K562 (cell line): Measurements from ENCODE around the gene RAB5A. TPM values are rescaled to one million over a fixed set of nuclear protein-coding genes. Genes with fewer than 3 reads are reported as not detected.
A peak's percentile ranks its signal among the peaks of the same experiment; 100 is the strongest.

Experiments
- JUNB ChIP-seq: fragments of 450-650 bp; formaldehyde crosslinking; conservative IDR thresholded peaks from 2 replicates; pipeline ENCODE4 v1.4.0; 2020; ENCODE audit warnings: mild to moderate bottlenecking
- KLF16 ChIP-seq: IDR thresholded peaks from 2 replicates; pipeline ENCODE4 v1.6.1; 2016; ENCODE audit warnings: antibody characterized with exemption
- MCM7 ChIP-seq, 2 experiments: fragments of 450-650 bp; IDR thresholded peaks; 2 replicates each; pipeline ENCODE4 v1.6.1; 2016 to 2018
- MYBL2 ChIP-seq, 2 experiments: fragments of 450-650 bp in 1 of 2; sonication (generic) in 1 of 2; formaldehyde crosslinking in 1 of 2; IDR thresholded peaks; 2 replicates each; pipeline versions ENCODE4 v1.6.1 to v1.8.1; 2017 to 2022; ENCODE audit warnings: borderline replicate concordance in 1 of 2, inconsistent platforms in 1 of 2, low read depth in 1 of 2, mild to moderate bottlenecking in 1 of 2, missing genetic modification reagents in 1 of 2, moderate library complexity in 1 of 2
- NFE2L1 ChIP-seq: fragments of 450-650 bp; IDR thresholded peaks from 2 replicates; pipeline ENCODE4 v1.6.1; 2016; ENCODE audit warnings: missing genetic modification characterization, low read depth, mild to moderate bottlenecking, missing compliant biosample characterization, moderate library complexity, borderline replicate concordance
- NR2F6 ChIP-seq: fragments of 450-650 bp; formaldehyde crosslinking; IDR thresholded peaks from 2 replicates; pipeline ENCODE4 v1.4.0; 2020; ENCODE audit warnings: mild to moderate bottlenecking
- PHF8 ChIP-seq: fragments of 200-600 bp; sonication (generic); IDR thresholded peaks from 2 replicates; pipeline ENCODE4 v1.6.1; 2012; ENCODE audit warnings: mixed run types, mild to moderate bottlenecking, inconsistent platforms, low read length, moderate library complexity, borderline replicate concordance
- PTRF ChIP-seq: fragments of 450-650 bp; IDR thresholded peaks from 2 replicates; pipeline ENCODE4 v1.6.1; 2016; ENCODE audit warnings: mild to moderate bottlenecking, missing genetic modification characterization, missing compliant biosample characterization
- RBFOX2 ChIP-seq: fragments of 200-400 bp; formaldehyde crosslinking; IDR thresholded peaks from 2 replicates; pipeline ENCODE4 v1.6.1; 2017; ENCODE audit warnings: low read depth, mild to moderate bottlenecking, low read length, moderate library complexity
- RFX5 ChIP-seq: IDR thresholded peaks from 2 replicates; pipeline ENCODE4 v1.6.1; 2011; ENCODE audit warnings: low read depth, mild to moderate bottlenecking, improper control_type of control experiment, low read length
- SRSF9 ChIP-seq: fragments of 200-400 bp; formaldehyde crosslinking; IDR thresholded peaks from 2 replicates; pipeline ENCODE4 v1.6.1; 2017; ENCODE audit warnings: low read depth, low read length, borderline replicate concordance
- TCF7 ChIP-seq: sonication (generic); IDR thresholded peaks from 2 replicates; pipeline ENCODE4 v1.6.1; 2016; ENCODE audit warnings: antibody characterized with exemption, borderline replicate concordance
- TCF7L2 ChIP-seq: fragments of 150-350 bp; IDR thresholded peaks from 2 replicates; pipeline ENCODE4 v1.6.1; 2016; ENCODE audit warnings: low read depth, mild to moderate bottlenecking, low read length, moderate library complexity
- ZBTB8A ChIP-seq: fragments of 450-650 bp; IDR thresholded peaks from 2 replicates; pipeline ENCODE4 v1.6.1; 2018; ENCODE audit warnings: mild to moderate bottlenecking, moderate library complexity; ENCODE audit not compliant: partially characterized antibody
- ZNF384 ChIP-seq: IDR thresholded peaks from 2 replicates; pipeline ENCODE4 v1.6.1; 2012; ENCODE audit warnings: low read depth, low read length, improper control_type of control experiment
- ZNF436 ChIP-seq: fragments of 250-450, 450-650 bp; sonication (Bioruptor Pico); formaldehyde crosslinking; IDR thresholded peaks from 2 replicates; pipeline ENCODE4 v1.7.0; 2020; ENCODE audit warnings: mild to moderate bottlenecking
- ZNF583 ChIP-seq: fragments of 250-450 bp; sonication (Bioruptor Pico); IDR thresholded peaks from 2 replicates; pipeline ENCODE4 v1.4.0; 2020
- ZNF778 ChIP-seq: fragments of 450-650 bp; formaldehyde crosslinking; IDR thresholded peaks from 2 replicates; pipeline ENCODE4 v1.4.0; 2020; ENCODE audit warnings: mild to moderate bottlenecking, moderate library complexity
- ZNF830 ChIP-seq: fragments of 250-450 bp; sonication (Bioruptor Pico); IDR thresholded peaks from 2 replicates; pipeline ENCODE4 v1.5.0; 2021; ENCODE audit warnings: mild to moderate bottlenecking
- polyA plus RNA-seq, 8 experiments: library from polyadenylated mRNA; depleted of rRNA in 4 of 8; stranded (reverse) in 5 of 8; unstranded in 3 of 8; fragments of >200 nt; fragmentation: Nextera tagmentation in 2 of 8; fragmentation: Illumina TruSeq in 1 of 8; extraction: Ambion mirVana in 2 of 8; extraction: Trizol in 1 of 8; gene quantifications; 2 replicates each; pipeline versions ENCODE4 v1.2.1 to v1.2.3, GENCODE V29; 2011 to 2014; ENCODE audit warnings: inconsistent platforms in 1 of 8, missing spikeins in 1 of 8
- total RNA-seq, 7 experiments: library from RNA; depleted of rRNA in 6 of 7; stranded (reverse); fragments of >200 nt in 6 of 7; fragmentation: Illumina TruSeq in 2 of 7; extraction: Trizol in 2 of 7; gene quantifications; 2 replicates each; pipeline versions ENCODE4 v1.2.1 to v1.2.3, GENCODE V29; 2011 to 2021; ENCODE audit warnings: low replicate concordance in 1 of 7
- TF ChIP-seq, protein P1 (sequence below): fragments of 450-650 bp; IDR thresholded peaks from 2 replicates; pipeline ENCODE4 v1.6.1; 2016
- TF ChIP-seq, protein P2 (sequence below): fragments of 250-450 bp; sonication (Bioruptor Pico); IDR thresholded peaks from 2 replicates; pipeline ENCODE4 v1.8.0; 2021; ENCODE audit warnings: borderline replicate concordance, mild to moderate bottlenecking, moderate library complexity; ENCODE audit not compliant: poor library complexity, severe bottlenecking
- TF ChIP-seq, protein P3 (sequence below): fragments of 450-650 bp; IDR thresholded peaks from 2 replicates; pipeline ENCODE4 v1.6.1; 2016; ENCODE audit warnings: borderline replicate concordance
- TF ChIP-seq, protein P4 (sequence below): fragments of 200-800 bp; sonication (Bioruptor generic); IDR thresholded peaks from 2 replicates; pipeline ENCODE4 v1.6.1; 2017; ENCODE audit warnings: missing genetic modification characterization, missing compliant biosample characterization
- TF ChIP-seq, protein P5 (sequence below): fragments of 450-650 bp; formaldehyde crosslinking; IDR thresholded peaks from 2 replicates; pipeline ENCODE4 v1.4.0; 2022; ENCODE audit warnings: missing genetic modification characterization

Gene RAB5A
- total and polyA plus RNA-seq, 9 of the 15 experiments (the other 6 are each of a cell fraction or from before 2014, with no cell fraction given), result 28.3 to 64.2 (median 49.0) TPM

DNA sequence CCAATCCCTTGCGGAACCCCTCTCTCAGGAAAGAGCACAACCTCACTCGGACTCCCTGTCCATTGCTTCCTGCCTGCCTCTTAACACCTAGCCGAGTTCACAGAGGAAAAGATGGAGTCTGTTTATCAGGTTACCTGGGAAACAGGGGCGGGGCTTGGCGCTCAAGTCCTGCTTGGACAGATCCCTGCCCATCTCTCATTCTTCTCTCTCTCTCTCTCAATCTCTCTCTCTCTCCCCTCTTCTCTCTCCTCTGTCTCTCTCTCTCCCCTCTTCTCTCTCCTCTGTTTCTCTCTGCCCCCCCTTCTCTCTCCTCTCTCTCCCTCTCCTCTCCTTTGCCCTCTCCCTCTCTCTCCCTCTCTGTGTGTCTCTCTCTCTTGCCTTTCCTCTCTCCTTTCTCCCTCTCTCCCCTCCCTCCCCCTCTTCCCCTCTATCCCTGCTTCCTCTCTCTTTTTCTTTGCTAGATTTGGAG, 12.8 kb upstream of the RAB5A start, which contains the start of gene EFHB (continued):
- TF ChIP-seq PHF8, result no peak
- TF ChIP-seq, protein P1, sequence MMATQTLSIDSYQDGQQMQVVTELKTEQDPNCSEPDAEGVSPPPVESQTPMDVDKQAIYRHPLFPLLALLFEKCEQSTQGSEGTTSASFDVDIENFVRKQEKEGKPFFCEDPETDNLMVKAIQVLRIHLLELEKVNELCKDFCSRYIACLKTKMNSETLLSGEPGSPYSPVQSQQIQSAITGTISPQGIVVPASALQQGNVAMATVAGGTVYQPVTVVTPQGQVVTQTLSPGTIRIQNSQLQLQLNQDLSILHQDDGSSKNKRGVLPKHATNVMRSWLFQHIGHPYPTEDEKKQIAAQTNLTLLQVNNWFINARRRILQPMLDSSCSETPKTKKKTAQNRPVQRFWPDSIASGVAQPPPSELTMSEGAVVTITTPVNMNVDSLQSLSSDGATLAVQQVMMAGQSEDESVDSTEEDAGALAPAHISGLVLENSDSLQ, result peak; percentile 75
- no peak for TF ChIP-seq ZNF583 (CRISPR knock-in tag)
- TF ChIP-seq, protein P2, sequence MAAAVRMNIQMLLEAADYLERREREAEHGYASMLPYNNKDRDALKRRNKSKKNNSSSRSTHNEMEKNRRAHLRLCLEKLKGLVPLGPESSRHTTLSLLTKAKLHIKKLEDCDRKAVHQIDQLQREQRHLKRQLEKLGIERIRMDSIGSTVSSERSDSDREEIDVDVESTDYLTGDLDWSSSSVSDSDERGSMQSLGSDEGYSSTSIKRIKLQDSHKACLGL (CRISPR knock-in tag), result no peak
- TF ChIP-seq PTRF (tag), result no peak
- TF ChIP-seq KLF16, result no peak
- no peak for TF ChIP-seq ZNF778
- TF ChIP-seq MYBL2 (IDR thresholded peaks at IDR 0.05; ENCODE audit: low read depth), result peak; percentile 46; the same call in 1 of the 2 replicates
- no peak for TF ChIP-seq MYBL2 (CRISPR knock-in tag; IDR thresholded peaks at IDR 0.05; ENCODE audit: borderline replicate concordance)
- TF ChIP-seq ZBTB8A, result no peak
- peak; percentile 30 to 90; a peak in 3 of 4 replicates for TF ChIP-seq MCM7 (IDR thresholded peaks at IDR 0.05)
- TF ChIP-seq RFX5, result no peak
- no peak for TF ChIP-seq SRSF9
- no peak for TF ChIP-seq JUNB
- TF ChIP-seq, protein P3, sequence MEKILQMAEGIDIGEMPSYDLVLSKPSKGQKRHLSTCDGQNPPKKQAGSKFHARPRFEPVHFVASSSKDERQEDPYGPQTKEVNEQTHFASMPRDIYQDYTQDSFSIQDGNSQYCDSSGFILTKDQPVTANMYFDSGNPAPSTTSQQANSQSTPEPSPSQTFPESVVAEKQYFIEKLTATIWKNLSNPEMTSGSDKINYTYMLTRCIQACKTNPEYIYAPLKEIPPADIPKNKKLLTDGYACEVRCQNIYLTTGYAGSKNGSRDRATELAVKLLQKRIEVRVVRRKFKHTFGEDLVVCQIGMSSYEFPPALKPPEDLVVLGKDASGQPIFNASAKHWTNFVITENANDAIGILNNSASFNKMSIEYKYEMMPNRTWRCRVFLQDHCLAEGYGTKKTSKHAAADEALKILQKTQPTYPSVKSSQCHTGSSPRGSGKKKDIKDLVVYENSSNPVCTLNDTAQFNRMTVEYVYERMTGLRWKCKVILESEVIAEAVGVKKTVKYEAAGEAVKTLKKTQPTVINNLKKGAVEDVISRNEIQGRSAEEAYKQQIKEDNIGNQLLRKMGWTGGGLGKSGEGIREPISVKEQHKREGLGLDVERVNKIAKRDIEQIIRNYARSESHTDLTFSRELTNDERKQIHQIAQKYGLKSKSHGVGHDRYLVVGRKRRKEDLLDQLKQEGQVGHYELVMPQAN, result peak; percentile 78
- no peak for TF ChIP-seq RBFOX2
- no peak for TF ChIP-seq ZNF384
- no peak for TF ChIP-seq ZNF830 (CRISPR knock-in tag)
- TF ChIP-seq, protein P4, sequence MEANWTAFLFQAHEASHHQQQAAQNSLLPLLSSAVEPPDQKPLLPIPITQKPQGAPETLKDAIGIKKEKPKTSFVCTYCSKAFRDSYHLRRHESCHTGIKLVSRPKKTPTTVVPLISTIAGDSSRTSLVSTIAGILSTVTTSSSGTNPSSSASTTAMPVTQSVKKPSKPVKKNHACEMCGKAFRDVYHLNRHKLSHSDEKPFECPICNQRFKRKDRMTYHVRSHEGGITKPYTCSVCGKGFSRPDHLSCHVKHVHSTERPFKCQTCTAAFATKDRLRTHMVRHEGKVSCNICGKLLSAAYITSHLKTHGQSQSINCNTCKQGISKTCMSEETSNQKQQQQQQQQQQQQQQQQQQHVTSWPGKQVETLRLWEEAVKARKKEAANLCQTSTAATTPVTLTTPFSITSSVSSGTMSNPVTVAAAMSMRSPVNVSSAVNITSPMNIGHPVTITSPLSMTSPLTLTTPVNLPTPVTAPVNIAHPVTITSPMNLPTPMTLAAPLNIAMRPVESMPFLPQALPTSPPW (CRISPR knock-in tag), result no peak; the same call in none of the 2 replicates
- TF ChIP-seq NFE2L1, result no peak
- TF ChIP-seq TCF7L2, result no peak
- no peak for TF ChIP-seq NR2F6 (CRISPR knock-in tag)
- no peak for TF ChIP-seq TCF7
- TF ChIP-seq, protein P5, sequence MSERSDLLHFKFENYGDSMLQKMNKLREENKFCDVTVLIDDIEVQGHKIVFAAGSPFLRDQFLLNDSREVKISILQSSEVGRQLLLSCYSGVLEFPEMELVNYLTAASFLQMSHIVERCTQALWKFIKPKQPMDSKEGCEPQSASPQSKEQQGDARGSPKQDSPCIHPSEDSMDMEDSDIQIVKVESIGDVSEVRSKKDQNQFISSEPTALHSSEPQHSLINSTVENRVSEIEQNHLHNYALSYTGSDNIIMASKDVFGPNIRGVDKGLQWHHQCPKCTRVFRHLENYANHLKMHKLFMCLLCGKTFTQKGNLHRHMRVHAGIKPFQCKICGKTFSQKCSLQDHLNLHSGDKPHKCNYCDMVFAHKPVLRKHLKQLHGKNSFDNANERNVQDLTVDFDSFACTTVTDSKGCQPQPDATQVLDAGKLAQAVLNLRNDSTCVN (CRISPR knock-in tag), result peak; percentile 94
- TF ChIP-seq ZNF436 (CRISPR knock-in tag), result no peak
